Smooth muscle cell (in vitro differentiated cells): ENCODE data around the gene PCSK1N. TPM values are rescaled to one million over a fixed set of nuclear protein-coding genes. Genes with fewer than 3 reads are reported as not detected.

ENCODE experiments used
- DNase-seq: peaks from one replicate; lab custom pipeline; 2025; ENCODE audit not compliant: unreplicated experiment; lab: John Stamatoyannopoulos, UW
- H2AFZ ChIP-seq: fragments of 200-600 bp; sonication (generic); 2 replicates; pipeline ENCODE4 v1.6.0; 2016; ENCODE audit warnings: antibody characterized with exemption, low read depth, mild to moderate bottlenecking
- H3F3A ChIP-seq: fragments of 200-600 bp; sonication (generic); 2 replicates; pipeline ENCODE4 v1.6.0; 2017; ENCODE audit warnings: antibody characterized with exemption, low read depth
- H3K27ac ChIP-seq: fragments of 200-600 bp; sonication (generic); 2 replicates; pipeline ENCODE4 v1.5.1; 2016; ENCODE audit warnings: low read depth, mild to moderate bottlenecking
- H3K27me3 ChIP-seq: fragments of 200-600 bp; sonication (generic); 2 replicates; pipeline ENCODE4 v1.6.1; 2016; ENCODE audit warnings: low read depth, mild to moderate bottlenecking
- H3K36me3 ChIP-seq: fragments of 200-600 bp; sonication (generic); 2 replicates; pipeline ENCODE4 v1.5.1; 2016; ENCODE audit warnings: low read depth
- H3K4me1 ChIP-seq: fragments of 200-600 bp; sonication (generic); 2 replicates; pipeline ENCODE4 v1.5.1; 2016; ENCODE audit warnings: low read depth
- H3K4me2 ChIP-seq: fragments of 200-600 bp; sonication (generic); 2 replicates; pipeline ENCODE4 v1.6.0; 2016; ENCODE audit warnings: mild to moderate bottlenecking
- H3K4me3 ChIP-seq: fragments of 200-600 bp; sonication (generic); 2 replicates; pipeline ENCODE4 v1.5.1; 2016; ENCODE audit warnings: mild to moderate bottlenecking
- H3K79me2 ChIP-seq: fragments of 200-600 bp; sonication (generic); 2 replicates; pipeline ENCODE4 v1.6.0; 2016; ENCODE audit warnings: low read depth, mild to moderate bottlenecking
- H3K9ac ChIP-seq: fragments of 200-600 bp; sonication (generic); 2 replicates; pipeline ENCODE4 v1.6.0; 2016; ENCODE audit warnings: low read depth
- H3K9me3 ChIP-seq: fragments of 200-600 bp; sonication (generic); replicated peaks from 2 replicates; pipeline ENCODE4 v1.5.1; 2016; ENCODE audit warnings: low read depth
- H4K20me1 ChIP-seq: fragments of 200-600 bp; sonication (generic); 2 replicates; pipeline ENCODE4 v1.6.0; 2016; ENCODE audit warnings: low read depth
- CTCF ChIP-seq: fragments of 200-600 bp; sonication (generic); IDR thresholded peaks from 2 replicates; pipeline ENCODE4 v1.5.1; 2017; ENCODE audit warnings: borderline replicate concordance, mild to moderate bottlenecking, antibody characterized with exemption; ENCODE audit not compliant: insufficient read depth, poor library complexity, severe bottlenecking
- WGBS: methylation state at CpG from one replicate; pipeline ENCODE4 v1.1.7; 2016; ENCODE audit warnings: low lambda C conversion rate; 5-methylcytosine and 5-hydroxymethylcytosine counted together
- polyA plus RNA-seq: library from polyadenylated mRNA; unstranded; fragments of >200 nt; fragmentation: Nextera tagmentation; extraction: Ambion mirVana; gene quantifications from 2 replicates; pipeline ENCODE4 v1.2.1, GENCODE V29; 2016
- total RNA-seq: library from RNA; depleted of rRNA; stranded (reverse); fragments of >200 nt; gene quantifications from 2 replicates; pipeline ENCODE4 v1.2.3, GENCODE V29; 2014

Gene PCSK1N
- total and polyA plus RNA-seq, 2 experiments from 2014 or later, result 11.6 to 14.4 TPM

- DNase-seq, result no peak
- no peaks in the 10 kb centered on the region for H3K4me1 ChIP-seq
- no peaks in the 10 kb centered on the region for H3K79me2 ChIP-seq
- H3K27me3 ChIP-seq, result no peaks in the 10 kb centered on the region
- TF ChIP-seq CTCF, result no peak
- no peak overlapping the region for H3K4me3 ChIP-seq
- H3K27ac ChIP-seq, result no peak overlapping the region
- H3K4me2 ChIP-seq, result no peak overlapping the region
- no peaks in the 10 kb centered on the region for H3K36me3 ChIP-seq
- no peak overlapping the region for H3K9ac ChIP-seq
- H3F3A ChIP-seq, result no peaks in the 10 kb centered on the region
- no peak overlapping the region for H2AFZ ChIP-seq
- no peaks in the 10 kb centered on the region for H3K9me3 ChIP-seq
- WGBS, result 89% methylated on average over 8 of the region's 8 CpGs
- H4K20me1 ChIP-seq, result no peaks in the 10 kb centered on the region
Observed at GRCh38 chrX:48813644-48814043, 21.8 kb downstream of the PCSK1N start.

- Histone ChIP-seq H3K36me3 (no peaks in the 10 kb centered on the region), H2AFZ (no peak overlapping the region), H3K9me3 (no peaks in the 10 kb centered on the region), H3K9ac (no peak overlapping the region), H3K27ac (no peak overlapping the region), H3K4me3 (no peak overlapping the region), H3K4me2 (no peak overlapping the region), H3F3A (no peaks in the 10 kb centered on the region), H3K27me3 (no peaks in the 10 kb centered on the region), H4K20me1 (no peaks in the 10 kb centered on the region), H3K4me1 (no peaks in the 10 kb centered on the region), H3K79me2 (no peaks in the 10 kb centered on the region)
- DNase-seq, result no peak
- no peak for TF ChIP-seq CTCF
- 91% methylated on average over 4 of the region's 4 CpGs for WGBS
Observed at GRCh38 chrX:48806081-48806480, 29.3 kb downstream of the PCSK1N start.

GRCh38 chrX:48802905-48803200 lies 32.6 kb downstream of the PCSK1N start:
- H3K9ac ChIP-seq, result peak overlapping the region; percentile 75
- 73% methylated on average over 4 of the region's 4 CpGs for WGBS
- H3K27ac ChIP-seq, result peak overlapping the region; percentile 84
- H3K36me3 ChIP-seq, result no peaks in the 10 kb centered on the region
- H3K9me3 ChIP-seq, result no peaks in the 10 kb centered on the region
- H3K4me2 ChIP-seq, result peak overlapping the region; percentile 48
- no peaks in the 10 kb centered on the region for H3F3A ChIP-seq
- H3K4me3 ChIP-seq, result peak overlapping the region; percentile 44
- no peaks in the 10 kb centered on the region for H4K20me1 ChIP-seq
- no peaks in the 10 kb centered on the region for H3K79me2 ChIP-seq
- no peak for DNase-seq
- TF ChIP-seq CTCF, result no peak
- no peaks in the 10 kb centered on the region for H3K27me3 ChIP-seq
- no peaks in the 10 kb centered on the region for H3K4me1 ChIP-seq
- H2AFZ ChIP-seq, result no peak overlapping the region

GRCh38 chrX:48802089-48802904 lies 33.1 kb downstream of the PCSK1N start:
- H3K27me3 ChIP-seq, result no peaks in the 10 kb centered on the region
- H2AFZ ChIP-seq, result no peak overlapping the region
- H3K36me3 ChIP-seq, result no peaks in the 10 kb centered on the region
- no peaks in the 10 kb centered on the region for H3F3A ChIP-seq
- H3K4me1 ChIP-seq, result no peaks in the 10 kb centered on the region
- 34% methylated on average over 32 of the region's 40 CpGs for WGBS
- no peak for TF ChIP-seq CTCF
- H3K4me2 ChIP-seq, result peak overlapping the region; percentile 48
- peak overlapping the region; percentile 44 for H3K4me3 ChIP-seq
- no peaks in the 10 kb centered on the region for H3K79me2 ChIP-seq
- H3K27ac ChIP-seq, result peak overlapping the region; percentile 84
- peak; percentile 55 for DNase-seq
- no peaks in the 10 kb centered on the region for H4K20me1 ChIP-seq
- H3K9ac ChIP-seq, result peak overlapping the region; percentile 75
- no peaks in the 10 kb centered on the region for H3K9me3 ChIP-seq
